Effector CD4-positive, alpha-beta T cell (primary cell): Measurements from ENCODE around the gene HOXD9.

Experiments used
- DNase-seq: peaks from one replicate; pipeline ENCODE4 v3.0.0-alpha.2; 2020

The HOXD9 gene

GRCh38 chr2:176156807-176157498 lies 34.4 kb downstream of the HOXD9 start, which contains the start of gene HOXD3:
TSS of gene HOXD3 (plus strand) at chr2:176157307. CDS start at chr2:176169115, 11,808 bp downstream.
- DNase-seq = no peak

GRCh38 chr2:176157499-176158185 lies 35.1 kb downstream of the HOXD9 start:
- no peak for DNase-seq

GRCh38 chr2:176158186-176158591 lies 35.7 kb downstream of the HOXD9 start:
- DNase-seq = no peak

- DNase-seq = no peak
Observed at GRCh38 chr2:176158855-176159662, 36.5 kb downstream of the HOXD9 start.

GRCh38 chr2:176159663-176160250 lies 37.2 kb downstream of the HOXD9 start:
- no peak for DNase-seq

- DNase-seq = no peak
Observed at GRCh38 chr2:176160251-176160985, 37.9 kb downstream of the HOXD9 start.

GRCh38 chr2:176160986-176161824 lies 38.7 kb downstream of the HOXD9 start:
- DNase-seq = no peak

- DNase-seq = no peak
Observed at GRCh38 chr2:176161825-176162626, 39.5 kb downstream of the HOXD9 start.

GRCh38 chr2:176162911-176163671 lies 40.6 kb downstream of the HOXD9 start:
- no peak for DNase-seq

GRCh38 chr2:176163672-176164056 lies 41.1 kb downstream of the HOXD9 start:
- no peak for DNase-seq

- no peak for DNase-seq
Observed at GRCh38 chr2:176164201-176164600, 41.7 kb downstream of the HOXD9 start.

- DNase-seq = no peak
Observed at GRCh38 chr2:176164611-176165369, 42.3 kb downstream of the HOXD9 start.

- DNase-seq = no peak
Observed at GRCh38 chr2:176165370-176166050, 43.0 kb downstream of the HOXD9 start.

- no peak for DNase-seq
Observed at GRCh38 chr2:176166272-176166671, 43.8 kb downstream of the HOXD9 start.

- DNase-seq = no peak
Observed at GRCh38 chr2:176167398-176167797, 44.9 kb downstream of the HOXD9 start.

GRCh38 chr2:176169181-176169580 lies 46.7 kb downstream of the HOXD9 start:
- DNase-seq = no peak

GRCh38 chr2:176169711-176170110 lies 47.2 kb downstream of the HOXD9 start:
- no peak for DNase-seq

- DNase-seq = no peak
Observed at GRCh38 chr2:176170602-176171305, 48.2 kb downstream of the HOXD9 start.
